Pancreas (tissue), 10 donors: ENCODE measurements around the gene SRGAP3. TPM values are rescaled to one million over a fixed set of nuclear protein-coding genes. Genes with fewer than 3 reads are reported as not detected.
A peak's percentile ranks its signal among the peaks of the same experiment; 100 is the strongest.

Experiments
- ATAC-seq, 4 donors: fragments of 200-7000 bp; cut with Tn5 transposase; one replicate each; pipeline versions ENCODE4 v1.8.0 to v1.9.1; 2020; ENCODE audit warnings: mild to moderate bottlenecking in 4 of 4, moderate library complexity in 4 of 4
- DNase-seq, 6 donors: peaks; one replicate each; pipeline ENCODE4 v3.0.0-alpha.2; 2020
- FAIRE-seq: peaks from 2 replicates; lab custom pipeline; 2012; peaks lifted over from hg19 to GRCh38; lab: Jason Lieb, UNC
- H3K27ac ChIP-seq, 4 donors: fragments of 200-600 bp; sonication (generic); 1 replicate in 3 of 4; 2 replicates in 1 of 4; pipeline versions ENCODE4 v1.5.0 to v1.8.0; 2020
- H3K27me3 ChIP-seq, 4 donors: fragments of 200-600 bp; one replicate each; pipeline ENCODE4 v1.8.0; 2021
- H3K36me3 ChIP-seq, 3 donors: fragments of 200-600 bp; sonication (generic) in 1 of 3; one replicate each; pipeline versions ENCODE4 v1.5.0 to v1.8.0; 2020 to 2021
- H3K4me1 ChIP-seq, 3 donors: fragments of 200-600 bp; one replicate each; pipeline ENCODE4 v1.8.0; 2021
- H3K4me3 ChIP-seq, 4 donors: fragments of 200-600 bp; sonication (generic) in 2 of 4; one replicate each; pipeline versions ENCODE4 v1.5.0 to v1.8.0; 2020 to 2021
- H3K9me3 ChIP-seq, 4 donors: fragments of 200-600 bp; one replicate each; pipeline ENCODE4 v1.8.0; 2021
- CTCF ChIP-seq, 4 donors: fragments of 200-600 bp; sonication (generic) in 3 of 4; IDR thresholded peaks; one replicate each; pipeline versions ENCODE4 v1.5.0 to v1.8.0; 2021; ENCODE audit warnings: antibody characterized with exemption in 4 of 4
- WGBS, 2 donors: extraction: QIAGEN DNeasy Blood & Tissue Kit; methylation state at CpG; one replicate each; pipeline ENCODE4 v1.1.7; 2013; 5-methylcytosine and 5-hydroxymethylcytosine counted together
- intact Hi-C, 3 donors: fragments of 100-400 bp; cut with DNase I; formaldehyde crosslinking; loops; one replicate each; pipeline versions ENCODE4 v1.11.1 to v1.14.2; 2022
- polyA plus RNA-seq, 2 donors: library from polyadenylated mRNA; stranded (reverse); fragments of 200-250 nt; gene quantifications; one replicate each; pipeline ENCODE4 v1.2.3, GENCODE V29; 2013
- total RNA-seq, 6 donors: library from RNA; stranded (reverse); fragmentation: NEBNext Ultra II Directional in 4 of 6; extraction: Animal tissue kit (Norgen Biotek cat#: 25700) in 4 of 6; gene quantifications; one replicate each; pipeline versions ENCODE4 v1.2.1 to v1.2.4, GENCODE V29; 2021 to 2023
- donor health status: healthy with polysubstance abuse.
- donor health status: DM: no; HTN: no; CAD: no; lungs with moderate emphysema.
- donor health status: DM: no; HTN: no; CAD: no.
- donor health status: control.
- donor health status: control.
- donor health status: Bipolar disorder and iron deficiency.
- donor health status: DM: yes; HTN: yes; CAD: no.
- donor health status: DM: no; HTN: no; CAD: no.
- donor health status: DM: no; HTN: no; CAD: no.
- donor health status: DM: yes; HTN: yes; CAD: no.

The SRGAP3 gene
- total and polyA plus RNA-seq, 8 donors: 1.9 to 6.5 (median 3.0) TPM

- Histone ChIP-seq H3K27me3 (no peaks in the 10 kb centered on the region), H3K27ac (no peak overlapping the region), H3K4me1 (no peaks in the 10 kb centered on the region), H3K4me3 (no peak overlapping the region), H3K9me3 (no peaks in the 10 kb centered on the region), H3K36me3 (no peaks in the 10 kb centered on the region)
- DNase-seq: no peak
- ATAC-seq: no peak
- WGBS, 2 donors: 93 to 96% methylated on average over 1 of the region's 1 CpG
- no peak for TF ChIP-seq CTCF (IDR thresholded peaks at IDR 0.05)
- no peak for FAIRE-seq
- intact Hi-C loops: loop anchor here in 2 of 3 donors (5.0 to 10.0 kb wide), 2 partner anchors 78 to 85 kb away; no protein-coding TSS in a partner anchor
These were observed 179.5 kb downstream of the SRGAP3 start for GRCh38 chr3:9069971-9070370.

GRCh38 chr3:9068051-9068450 lies 181.4 kb downstream of the SRGAP3 start:
- no peak for TF ChIP-seq CTCF (IDR thresholded peaks at IDR 0.05)

GRCh38 chr3:9067352-9067975 lies 182.0 kb downstream of the SRGAP3 start:
- no peak for FAIRE-seq
- no peak overlapping the region for H3K4me3 ChIP-seq
- WGBS, 2 donors: 26% methylated on average over 13 of the region's 13 CpGs
- ATAC-seq: peak in 3 of 4 donors; percentile 84 to 90 (median 85)
- intact Hi-C loops: loop anchor here in 1 of 3 donors (10.0 kb wide), 1 partner anchor 83 kb away; no protein-coding TSS in a partner anchor
- H3K27me3 ChIP-seq: no peaks in the 10 kb centered on the region
- H3K36me3 ChIP-seq: no peaks in the 10 kb centered on the region
- H3K9me3 ChIP-seq: no peaks in the 10 kb centered on the region
- DNase-seq: peak in 3 of 6 donors; percentile 16 to 46 (median 20)
- peak; percentile 55 to 86 (median 81) for TF ChIP-seq CTCF (IDR thresholded peaks at IDR 0.05)
- no peaks in the 10 kb centered on the region for H3K4me1 ChIP-seq
- no peak overlapping the region for H3K27ac ChIP-seq

More at GRCh38 chr3:9068051-9068450, 181.4 kb downstream of the SRGAP3 start:
- ATAC-seq: no peak
- 48 to 51% methylated on average over 5 of the region's 5 CpGs for WGBS, 2 donors
- no peak for FAIRE-seq
- Histone ChIP-seq H3K4me1 (no peaks in the 10 kb centered on the region), H3K27ac (no peak overlapping the region), H3K9me3 (no peaks in the 10 kb centered on the region), H3K36me3 (no peaks in the 10 kb centered on the region), H3K4me3 (no peak overlapping the region), H3K27me3 (no peaks in the 10 kb centered on the region)
- intact Hi-C loops: loop anchor here in 1 of 3 donors (10.0 kb wide), 1 partner anchor 83 kb away; no protein-coding TSS in a partner anchor
- no peak for DNase-seq

GRCh38 chr3:9066775-9067174 lies 182.7 kb downstream of the SRGAP3 start:
- H3K9me3 ChIP-seq: no peaks in the 10 kb centered on the region
- TF ChIP-seq CTCF (IDR thresholded peaks at IDR 0.05): no peak
- no peak overlapping the region for H3K27ac ChIP-seq
- H3K36me3 ChIP-seq: no peaks in the 10 kb centered on the region
- no peaks in the 10 kb centered on the region for H3K4me1 ChIP-seq
- intact Hi-C loops: loop anchor here in 1 of 3 donors (10.0 kb wide), 1 partner anchor 82 kb away; no protein-coding TSS in a partner anchor
- no peak overlapping the region for H3K4me3 ChIP-seq
- ATAC-seq: no peak
- no peaks in the 10 kb centered on the region for H3K27me3 ChIP-seq
- DNase-seq: no peak
- no peak for FAIRE-seq
- WGBS, 2 donors: 68 to 71% methylated on average over 3 of the region's 3 CpGs

- no peak for TF ChIP-seq CTCF (IDR thresholded peaks at IDR 0.05)
- DNase-seq (no peak), FAIRE-seq (no peak), ATAC-seq (no peak)
- WGBS, 2 donors: 80 to 84% methylated on average over 2 of the region's 2 CpGs
- H3K27ac ChIP-seq: no peak overlapping the region
- H3K36me3 ChIP-seq: no peaks in the 10 kb centered on the region
- intact Hi-C loops: loop anchor here in 1 of 3 donors (10.0 kb wide), 1 partner anchor 81 kb away; no protein-coding TSS in a partner anchor
- no peaks in the 10 kb centered on the region for H3K4me1 ChIP-seq
- H3K9me3 ChIP-seq: no peaks in the 10 kb centered on the region
- no peaks in the 10 kb centered on the region for H3K27me3 ChIP-seq
- H3K4me3 ChIP-seq: no peak overlapping the region
These were observed 183.3 kb downstream of the SRGAP3 start for GRCh38 chr3:9066141-9066540.
